Esophagus squamous epithelium (tissue), 5 donors: ENCODE results near the gene FREY1. TPM values are rescaled to one million over a fixed set of nuclear protein-coding genes. Genes with fewer than 3 reads are reported as not detected.

Experiments
- DNase-seq: peaks from one replicate; lab custom pipeline; 2025; lab: John Stamatoyannopoulos, UW
- H3K27ac ChIP-seq, 4 donors: fragments of 200-600 bp; sonication (generic); one replicate each; pipeline ENCODE4 v1.5.1; 2016 to 2019; ENCODE audit warnings: mild to moderate bottlenecking in 1 of 4
- H3K27me3 ChIP-seq, 4 donors: fragments of 200-600 bp; sonication (generic); 1 replicate in 3 of 4; 2 replicates in 1 of 4; pipeline versions ENCODE4 v1.5.1 to v1.6.0; 2017 to 2021; ENCODE audit warnings: antibody characterized with exemption in 1 of 4
- H3K36me3 ChIP-seq, 3 donors: fragments of 200-600 bp; sonication (generic); one replicate each; pipeline ENCODE4 v1.5.1; 2016 to 2019
- H3K4me1 ChIP-seq, 3 donors: fragments of 200-600 bp; sonication (generic); one replicate each; pipeline ENCODE4 v1.5.1; 2017 to 2019
- H3K4me3 ChIP-seq, 4 donors: fragments of 200-600 bp; sonication (generic); 1 replicate in 3 of 4; 2 replicates in 1 of 4; pipeline ENCODE4 v1.5.1; 2016 to 2019; ENCODE audit warnings: mild to moderate bottlenecking in 2 of 4, moderate library complexity in 1 of 4
- H3K9me3 ChIP-seq, 3 donors: fragments of 200-600 bp; sonication (generic); one replicate each; pipeline ENCODE4 v1.5.1; 2016 to 2019
- CTCF ChIP-seq, 6 experiments: fragments of 450-650 bp in 4 of 6; fragments of 200-600 bp in 2 of 6; sonication (generic) in 2 of 6; IDR thresholded peaks; one replicate each; pipeline ENCODE4 v1.5.1; 2016 to 2019; ENCODE audit warnings: antibody characterized with exemption in 6 of 6, mild to moderate bottlenecking in 4 of 6, moderate library complexity in 4 of 6
- POLR2A ChIP-seq, 4 donors: fragments of 450-650 bp; IDR thresholded peaks; one replicate each; pipeline ENCODE4 v1.6.1; 2017; ENCODE audit warnings: antibody characterized with exemption in 4 of 4, mild to moderate bottlenecking in 4 of 4, moderate library complexity in 3 of 4
- whole genome bisulfite sequencing, 2 donors: methylation state at CpG; one replicate each; pipeline ENCODE4 v1.1.5; 2018; 5-methylcytosine and 5-hydroxymethylcytosine counted together
- intact Hi-C: fragments of 100-400 bp; cut with DNase I; formaldehyde crosslinking; loops from one replicate; pipeline ENCODE4 v1.15.0; 2022
- total RNA-seq, 4 donors: library from RNA; depleted of rRNA; stranded (reverse); fragments of >200 nt; gene quantifications; one replicate each; pipeline ENCODE4 v1.1.0, GENCODE V29; 2016
- donor health status: DM: yes; HTN: yes; CAD: no.

FREY1 gene
- total RNA-seq, 4 donors from 2014 or later = 0.57 to 2.1 (median 1.2) TPM; not detected in 1

GRCh38 chr11:45926001-45926401, 18.9 kb upstream of the FREY1 start:
- no peak for DNase-seq
- Histone ChIP-seq H3K4me3 (no peak overlapping the region), H3K4me1 (peaks cover 37 to 74% (median 57%) of the 10 kb centered on the region in 3 donors), H3K36me3 (peaks cover 0 to 17% (median 0%) of the 10 kb centered on the region in 3 donors), H3K27me3 (peaks cover 0 to 42% (median 0%) of the 10 kb centered on the region in 4 donors), H3K9me3 (no peaks in the 10 kb centered on the region), H3K27ac (no peak overlapping the region)
- TF ChIP-seq CTCF (IDR thresholded peaks at IDR 0.05) (no peak), POLR2A (IDR thresholded peaks at IDR 0.05) (no peak)
- 34 to 51% methylated on average over 5 to 9 of the region's 12 CpGs for WGBS, 2 donors
- intact Hi-C loops = no loop called here

- no peak for TF ChIP-seq CTCF (IDR thresholded peaks at IDR 0.05)
- Histone ChIP-seq H3K27ac (no peak overlapping the region), H3K4me1 (peaks cover 33 to 74% (median 52%) of the 10 kb centered on the region in 3 donors), H3K4me3 (no peak overlapping the region), H3K36me3 (peaks cover 0 to 17% (median 0%) of the 10 kb centered on the region in 3 donors), H3K27me3 (peaks cover 0 to 42% (median 0%) of the 10 kb centered on the region in 4 donors), H3K9me3 (no peaks in the 10 kb centered on the region)
- 64 to 69% methylated on average over 3 of the region's 3 CpGs for WGBS, 2 donors
- intact Hi-C loops = no loop called here
- no peak for DNase-seq
Measured at GRCh38 chr11:45925550-45925949, 18.5 kb upstream of the FREY1 start.

GRCh38 chr11:45924927-45925326, 17.9 kb upstream of the FREY1 start:
- Histone ChIP-seq H3K9me3 (no peaks in the 10 kb centered on the region), H3K27ac (peak overlapping the region in 2 of 4 donors; percentile 9 to 13), H3K36me3 (peaks cover 0 to 17% (median 0%) of the 10 kb centered on the region in 3 donors), H3K4me3 (no peak overlapping the region), H3K27me3 (peaks cover 0 to 42% (median 0%) of the 10 kb centered on the region in 4 donors), H3K4me1 (peaks cover 26 to 74% (median 46%) of the 10 kb centered on the region in 3 donors)
- TF ChIP-seq POLR2A (IDR thresholded peaks at IDR 0.05) (no peak), CTCF (IDR thresholded peaks at IDR 0.05) (no peak)
- intact Hi-C loops = no loop called here
- no peak for DNase-seq
- 75 to 79% methylated on average over 1 to 3 of the region's 6 CpGs for WGBS, 2 donors

- peaks cover 20 to 74% (median 41%) of the 10 kb centered on the region in 3 donors for H3K4me1 ChIP-seq
- peaks cover 0 to 17% (median 0%) of the 10 kb centered on the region in 3 donors for H3K36me3 ChIP-seq
- TF ChIP-seq CTCF (IDR thresholded peaks at IDR 0.05) (no peak), POLR2A (IDR thresholded peaks at IDR 0.05) (no peak)
- no peak for DNase-seq
- peak overlapping the region in 2 of 4 donors; percentile 13 to 18 for H3K4me3 ChIP-seq
- H3K27me3 ChIP-seq = peaks cover 0 to 42% (median 0%) of the 10 kb centered on the region in 4 donors
- 56 to 72% methylated on average over 9 to 15 of the region's 22 CpGs for WGBS, 2 donors
- intact Hi-C loops = no loop called here
- no peaks in the 10 kb centered on the region for H3K9me3 ChIP-seq
- H3K27ac ChIP-seq = peak overlapping the region in 2 of 4 donors; percentile 9 to 13
Measured at GRCh38 chr11:45924036-45924915, 17.2 kb upstream of the FREY1 start.
